Upper lobe of left lung (tissue), 4 donors: ENCODE data around the gene HCFC2.

Experiments
- EP300 ChIP-seq, 4 donors: sonication (generic); formaldehyde crosslinking; IDR thresholded peaks; one replicate each; pipeline ENCODE4 v1.5.1; 2017; ENCODE audit warnings: antibody characterized with exemption in 4 of 4, control low read depth in 2 of 4
- POLR2A ChIP-seq, 4 donors: fragments of 450-650 bp; IDR thresholded peaks; one replicate each; pipeline ENCODE4 v1.5.1; 2016 to 2017; ENCODE audit warnings: antibody characterized with exemption in 4 of 4, mild to moderate bottlenecking in 2 of 4
- POLR2AphosphoS5 ChIP-seq, 2 donors: sonication (generic); formaldehyde crosslinking; IDR thresholded peaks; one replicate each; pipeline ENCODE4 v1.5.1; 2017; ENCODE audit warnings: antibody characterized with exemption in 2 of 2
- TF ChIP-seq, protein P1 (sequence below), 6 experiments: fragments of 450-650 bp in 4 of 6; fragments of 200-600 bp in 2 of 6; sonication (generic) in 2 of 6; IDR thresholded peaks; one replicate each; pipeline ENCODE4 v1.5.1; 2016 to 2019; ENCODE audit warnings: antibody characterized with exemption in 6 of 6

DNA sequence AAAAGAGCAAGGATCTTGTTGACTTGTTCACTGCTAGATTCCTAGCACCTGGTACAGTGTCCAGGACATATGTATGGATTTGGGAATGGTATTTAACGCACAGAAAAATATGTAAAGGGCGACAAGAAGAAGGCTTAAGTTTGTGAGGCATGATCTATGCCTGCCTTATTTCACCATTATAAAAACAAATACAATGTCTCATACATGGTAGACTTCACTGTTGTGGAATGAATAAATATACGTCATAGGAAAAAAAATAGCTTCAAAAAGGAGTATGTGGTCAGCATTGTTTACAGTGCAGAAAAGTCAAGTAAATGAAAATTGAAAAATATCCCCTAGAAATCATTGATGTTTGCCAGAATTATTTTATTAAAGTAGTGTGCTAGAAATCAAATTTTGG is 30.0 kb downstream of the HCFC2 start:
- TF ChIP-seq, protein P1, sequence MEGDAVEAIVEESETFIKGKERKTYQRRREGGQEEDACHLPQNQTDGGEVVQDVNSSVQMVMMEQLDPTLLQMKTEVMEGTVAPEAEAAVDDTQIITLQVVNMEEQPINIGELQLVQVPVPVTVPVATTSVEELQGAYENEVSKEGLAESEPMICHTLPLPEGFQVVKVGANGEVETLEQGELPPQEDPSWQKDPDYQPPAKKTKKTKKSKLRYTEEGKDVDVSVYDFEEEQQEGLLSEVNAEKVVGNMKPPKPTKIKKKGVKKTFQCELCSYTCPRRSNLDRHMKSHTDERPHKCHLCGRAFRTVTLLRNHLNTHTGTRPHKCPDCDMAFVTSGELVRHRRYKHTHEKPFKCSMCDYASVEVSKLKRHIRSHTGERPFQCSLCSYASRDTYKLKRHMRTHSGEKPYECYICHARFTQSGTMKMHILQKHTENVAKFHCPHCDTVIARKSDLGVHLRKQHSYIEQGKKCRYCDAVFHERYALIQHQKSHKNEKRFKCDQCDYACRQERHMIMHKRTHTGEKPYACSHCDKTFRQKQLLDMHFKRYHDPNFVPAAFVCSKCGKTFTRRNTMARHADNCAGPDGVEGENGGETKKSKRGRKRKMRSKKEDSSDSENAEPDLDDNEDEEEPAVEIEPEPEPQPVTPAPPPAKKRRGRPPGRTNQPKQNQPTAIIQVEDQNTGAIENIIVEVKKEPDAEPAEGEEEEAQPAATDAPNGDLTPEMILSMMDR (IDR thresholded peaks at IDR 0.05) = no peak
- no peak for TF ChIP-seq POLR2AphosphoS5 (IDR thresholded peaks at IDR 0.05)
- no peak for TF ChIP-seq POLR2A (IDR thresholded peaks at IDR 0.05)
- no peak for TF ChIP-seq EP300 (IDR thresholded peaks at IDR 0.05)
